ENCODE results near the gene PATJ. TPM values are rescaled to one million over a fixed set of nuclear protein-coding genes. Genes with fewer than 3 reads are reported as not detected.

The PATJ gene
- total RNA-seq, 1 donor from 2014 or later: 39.4 TPM

- Mint-ChIP-seq H3K4me1 (ENCODE audit: unreplicated experiment) (peaks cover 12% of the 10 kb centered on the region), H3K27ac (no peak overlapping the region), H3K36me3 (no peaks in the 10 kb centered on the region), H3K4me3 (no peak overlapping the region), H3K9me3 (no peaks in the 10 kb centered on the region), H3K27me3 (no peaks in the 10 kb centered on the region)
- DNase-seq (ENCODE audit: extremely low spot score, unreplicated experiment): no peak
- no peak for TF ChIP-seq CTCF (conservative IDR thresholded peaks at IDR 0.05)
Observed at GRCh38 chr1:61756773-61757172, 14.5 kb downstream of the PATJ start.

DNA sequence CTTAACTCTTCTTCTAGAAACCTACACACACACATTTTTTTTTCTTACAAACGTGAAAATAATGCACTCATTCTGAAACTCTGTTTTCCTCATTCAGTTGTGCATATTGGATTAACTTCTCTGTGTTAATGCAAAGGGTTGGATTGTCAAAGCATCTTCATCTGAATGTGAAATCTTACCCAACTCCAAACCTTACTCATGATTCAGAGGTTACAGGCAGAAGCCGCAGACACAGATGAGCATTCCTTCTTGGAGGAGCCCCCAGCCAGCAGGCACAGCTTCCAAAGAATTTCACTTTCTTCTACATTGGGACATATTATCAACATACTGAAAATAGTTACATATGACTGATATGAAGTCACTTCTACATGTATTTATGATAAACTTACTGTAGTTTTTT is 15.7 kb downstream of the PATJ start:
- Mint-ChIP-seq H3K4me3 (no peak overlapping the region), H3K27me3 (no peaks in the 10 kb centered on the region), H3K9me3 (no peaks in the 10 kb centered on the region)

DNA sequence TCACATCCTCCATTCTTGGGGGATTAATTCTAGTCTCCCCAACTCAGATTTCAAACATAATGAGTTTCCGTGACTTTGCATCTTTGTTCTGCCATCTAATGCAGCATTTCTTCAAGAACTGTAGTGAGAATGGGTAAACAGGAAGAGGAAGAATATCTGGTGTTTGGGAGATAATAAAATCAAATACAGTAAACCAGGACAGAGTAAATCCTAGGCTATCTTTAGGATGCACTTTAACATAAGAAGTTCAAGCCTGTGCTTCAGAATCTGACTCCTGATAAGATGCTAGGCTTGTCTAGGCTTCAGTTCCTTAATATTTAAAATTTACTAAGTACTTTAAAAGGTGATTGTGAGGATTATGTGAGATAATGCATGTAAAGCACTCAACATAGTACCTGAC is 27.9 kb downstream of the PATJ start:
- H3K36me3 Mint-ChIP-seq: peaks cover 20% of the 10 kb centered on the region
- no peaks in the 10 kb centered on the region for H3K4me1 Mint-ChIP-seq (ENCODE audit: unreplicated experiment)
- no peak overlapping the region for H3K4me3 Mint-ChIP-seq
- H3K9me3 Mint-ChIP-seq: no peaks in the 10 kb centered on the region
- H3K27ac Mint-ChIP-seq: no peak overlapping the region
- no peak for TF ChIP-seq CTCF (conservative IDR thresholded peaks at IDR 0.05)
- no peaks in the 10 kb centered on the region for H3K27me3 Mint-ChIP-seq
- DNase-seq (ENCODE audit: extremely low spot score, unreplicated experiment): no peak

More for the DNA sequence above, 15.7 kb downstream of the PATJ start:
- no peak for TF ChIP-seq CTCF (conservative IDR thresholded peaks at IDR 0.05)
- Mint-ChIP-seq H3K4me1 (ENCODE audit: unreplicated experiment) (peaks cover 12% of the 10 kb centered on the region), H3K27ac (no peak overlapping the region), H3K36me3 (no peaks in the 10 kb centered on the region)
- no peak for DNase-seq (ENCODE audit: extremely low spot score, unreplicated experiment)

DNA sequence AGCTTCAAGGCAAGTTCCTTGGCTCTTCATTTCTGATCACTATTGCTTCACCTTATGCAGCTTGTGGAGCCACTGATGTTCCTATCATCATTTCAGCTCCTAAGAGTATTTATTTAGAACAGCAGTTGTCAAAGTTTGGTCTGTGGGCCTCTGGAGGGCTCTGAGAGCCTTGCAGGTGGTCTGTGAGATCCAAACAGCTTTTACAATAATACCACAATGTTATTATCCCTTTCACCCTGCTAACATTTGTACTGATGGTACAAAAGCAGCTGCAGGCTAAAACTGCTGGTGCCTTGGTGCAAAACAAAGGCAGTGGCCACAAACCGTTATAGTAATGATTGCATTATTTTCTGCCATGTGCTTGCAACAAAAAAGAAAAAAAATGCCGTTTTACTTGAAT is 33.8 kb downstream of the PATJ start:
- H3K27ac Mint-ChIP-seq: no peak overlapping the region
- no peak for TF ChIP-seq CTCF (conservative IDR thresholded peaks at IDR 0.05)
- H3K36me3 Mint-ChIP-seq: peaks cover 11% of the 10 kb centered on the region
- no peak for DNase-seq (ENCODE audit: extremely low spot score, unreplicated experiment)
- no peaks in the 10 kb centered on the region for H3K27me3 Mint-ChIP-seq
- no peaks in the 10 kb centered on the region for H3K4me1 Mint-ChIP-seq (ENCODE audit: unreplicated experiment)
- no peaks in the 10 kb centered on the region for H3K9me3 Mint-ChIP-seq
- H3K4me3 Mint-ChIP-seq: no peak overlapping the region

GRCh38 chr1:61779231-61779630 is 37.0 kb downstream of the PATJ start:
- Mint-ChIP-seq H3K4me3 (no peak overlapping the region), H3K9me3 (no peaks in the 10 kb centered on the region), H3K36me3 (peaks cover 12% of the 10 kb centered on the region), H3K27me3 (no peaks in the 10 kb centered on the region), H3K4me1 (ENCODE audit: unreplicated experiment) (peaks cover 9% of the 10 kb centered on the region), H3K27ac (no peak overlapping the region)
- no peak for DNase-seq (ENCODE audit: extremely low spot score, unreplicated experiment)
- TF ChIP-seq CTCF (conservative IDR thresholded peaks at IDR 0.05): no peak

- peaks cover 10% of the 10 kb centered on the region for H3K4me1 Mint-ChIP-seq (ENCODE audit: unreplicated experiment)
- DNase-seq (ENCODE audit: extremely low spot score, unreplicated experiment): no peak
- H3K27ac Mint-ChIP-seq: no peak overlapping the region
- TF ChIP-seq CTCF (conservative IDR thresholded peaks at IDR 0.05): no peak
- no peaks in the 10 kb centered on the region for H3K9me3 Mint-ChIP-seq
- H3K36me3 Mint-ChIP-seq: peaks cover 9% of the 10 kb centered on the region
- no peaks in the 10 kb centered on the region for H3K27me3 Mint-ChIP-seq
- H3K4me3 Mint-ChIP-seq: no peak overlapping the region
Observed at GRCh38 chr1:61781151-61781550, 38.9 kb downstream of the PATJ start.

All from type B pancreatic cell (in vitro differentiated cells).